GM18907 (cell line): ENCODE measurements around the gene BEAN1.
"Not testable (repeated sequence)": the region's sequence is repeated elsewhere in the genome, so short reads cannot be mapped to it uniquely, and the experiment has no call there.

ENCODE experiments used
- ATAC-seq: cut with Tn5 transposase; IDR thresholded peaks from one replicate; pipeline ENCODE4 v1.9.1; 2021; ENCODE audit warnings: mild to moderate bottlenecking, moderate library complexity; ENCODE audit not compliant: unreplicated experiment

The BEAN1 gene

DNA sequence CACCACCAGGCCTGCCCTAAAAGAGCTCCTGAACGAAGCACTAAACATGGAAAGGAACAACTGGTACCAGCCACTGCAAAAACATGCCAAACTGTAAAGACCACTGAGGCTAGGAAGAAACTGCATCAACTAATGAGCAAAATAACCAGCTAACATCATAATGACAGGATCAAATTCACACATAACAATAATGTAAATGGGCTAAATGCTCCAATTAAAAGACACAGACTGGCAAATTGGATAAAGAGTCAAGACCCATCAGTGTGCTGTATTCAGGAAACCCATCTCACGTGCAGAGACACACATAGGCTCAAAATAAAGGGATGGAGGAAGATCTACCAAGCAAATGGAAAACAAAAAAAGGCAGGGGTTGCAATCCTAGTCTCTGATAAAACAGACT, 70.8 kb downstream of the BEAN1 start:
- ATAC-seq: not testable (repeated sequence)

- ATAC-seq: not testable (repeated sequence)
These were observed 74.5 kb downstream of the BEAN1 start for GRCh38 chr16:66501563-66501962.

DNA sequence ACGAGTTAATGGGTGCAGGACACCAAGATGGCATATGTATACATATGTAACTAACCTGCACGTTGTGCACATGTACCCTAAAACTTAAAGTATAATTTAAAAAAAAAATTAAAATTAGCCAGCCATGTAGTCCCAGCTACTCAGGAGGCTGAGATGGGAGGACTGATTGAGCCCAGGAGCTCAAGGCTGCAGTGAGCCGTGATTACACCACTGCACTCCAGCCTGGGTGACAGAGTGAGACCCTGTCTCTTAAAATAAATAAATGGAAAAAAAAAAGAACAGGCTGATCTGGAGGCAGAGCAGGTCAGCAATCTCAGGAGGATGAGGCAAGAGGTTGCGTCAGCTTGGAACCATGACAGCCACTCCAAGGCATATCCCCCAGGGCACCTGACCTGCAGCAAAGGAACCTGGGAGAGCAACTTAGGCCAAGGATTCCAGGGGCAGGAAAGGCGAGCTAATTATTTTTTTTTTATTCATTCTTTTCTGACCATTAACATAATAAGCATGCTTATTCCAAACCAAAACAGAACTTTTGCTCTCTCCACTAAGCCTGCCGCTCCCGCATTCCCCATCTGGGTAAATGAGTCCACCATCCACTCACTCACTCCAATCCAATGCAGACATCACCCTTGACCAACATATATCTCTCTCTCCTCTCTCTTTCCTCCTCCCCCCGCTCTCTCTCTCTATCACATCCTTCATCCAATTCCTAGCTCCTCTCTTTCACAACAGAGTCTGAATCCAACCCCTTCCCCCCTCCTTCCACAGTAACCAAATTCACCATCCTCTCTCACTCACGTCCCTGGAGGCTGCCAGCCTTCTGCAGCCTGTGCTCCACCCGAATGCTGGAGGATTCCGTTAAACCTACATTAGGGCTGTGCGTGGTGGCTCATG, 75.2 kb downstream of the BEAN1 start:
- no peak for ATAC-seq

GRCh38 chr16:66503030-66503429, 75.9 kb downstream of the BEAN1 start:
- no peak for ATAC-seq

- no peak for ATAC-seq
These were observed 76.5 kb downstream of the BEAN1 start for GRCh38 chr16:66503612-66504011.

DNA sequence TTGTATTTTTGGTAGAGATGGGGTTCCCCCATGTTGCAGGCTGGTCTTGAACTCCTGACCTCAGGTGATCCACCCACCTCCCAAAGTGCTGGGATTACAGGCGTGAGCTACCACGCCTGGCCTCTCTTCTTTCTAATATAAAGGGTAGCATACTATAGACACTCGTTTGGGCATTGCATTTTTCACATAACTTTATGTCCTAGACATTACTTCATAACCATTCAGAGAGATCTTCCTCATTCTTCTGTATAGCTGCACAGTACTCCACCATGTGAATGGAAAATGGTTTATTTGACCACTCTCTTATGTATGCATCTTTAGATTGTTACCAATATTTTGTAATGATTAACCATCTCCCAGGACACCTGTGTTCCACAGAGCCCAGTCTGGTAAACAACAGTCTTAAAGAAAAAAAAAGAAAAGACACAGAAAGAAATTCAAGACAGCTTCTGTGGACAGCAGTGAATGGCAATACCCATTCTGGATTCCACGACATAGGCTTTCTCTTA, 80.7 kb downstream of the BEAN1 start:
- no peak for ATAC-seq

GRCh38 chr16:66508248-66508913, 81.3 kb downstream of the BEAN1 start:
- peak; percentile 55 for ATAC-seq

DNA sequence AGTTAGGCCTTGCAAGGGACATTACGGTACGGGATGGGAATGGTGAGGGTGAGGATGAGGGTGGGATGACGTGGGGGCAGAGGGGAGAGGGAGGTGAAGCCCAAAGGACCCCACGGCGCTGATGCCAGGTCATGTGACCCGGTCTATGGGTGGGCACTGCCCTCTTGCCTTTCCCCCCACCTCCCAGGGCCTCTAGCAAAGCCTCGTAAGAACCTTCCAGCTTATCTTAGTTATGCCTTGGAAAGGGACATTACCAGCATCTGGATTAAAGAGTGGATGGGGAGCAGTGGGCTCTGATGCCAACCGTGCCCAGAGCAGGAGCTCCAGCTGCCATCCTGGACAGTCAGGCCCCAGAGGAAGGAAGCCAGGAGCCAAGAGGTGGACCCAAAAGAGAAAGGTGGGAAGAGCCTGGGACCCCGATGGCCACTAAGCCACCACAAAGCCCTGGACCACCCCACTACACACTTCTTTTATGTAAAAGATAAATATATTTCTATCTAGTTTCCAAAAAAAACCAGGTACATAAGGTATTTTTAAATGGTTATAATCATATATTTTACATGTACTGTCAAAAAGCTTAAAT, 81.9 kb downstream of the BEAN1 start:
- no peak for ATAC-seq

DNA sequence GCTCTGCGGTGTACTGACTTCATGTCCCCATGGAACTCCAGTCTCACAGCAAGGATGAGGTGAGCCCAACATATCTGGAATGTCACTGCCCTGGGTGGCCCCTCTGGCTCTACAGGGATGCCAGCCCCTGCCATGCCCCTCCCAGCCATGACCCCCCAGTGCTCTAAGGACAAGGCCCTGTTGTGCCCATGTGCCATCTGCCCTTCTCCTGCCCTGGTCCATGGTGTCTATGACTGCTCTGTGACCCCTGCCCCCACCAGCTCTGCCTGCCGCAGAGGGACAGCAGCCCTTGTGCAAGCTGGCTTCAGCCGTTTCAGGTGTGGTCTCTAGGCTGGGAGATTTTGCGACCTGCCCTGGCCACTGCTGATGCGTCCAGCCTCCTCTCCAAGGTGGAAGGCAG, 82.5 kb downstream of the BEAN1 start:
- ATAC-seq: no peak

GRCh38 chr16:66510298-66510697, 83.2 kb downstream of the BEAN1 start:
- ATAC-seq: no peak

GRCh38 chr16:66510711-66511601, 83.9 kb downstream of the BEAN1 start:
- no peak for ATAC-seq

GRCh38 chr16:66511602-66512271, 84.6 kb downstream of the BEAN1 start:
- no peak for ATAC-seq

GRCh38 chr16:66512272-66513110, 85.4 kb downstream of the BEAN1 start:
- no peak for ATAC-seq

DNA sequence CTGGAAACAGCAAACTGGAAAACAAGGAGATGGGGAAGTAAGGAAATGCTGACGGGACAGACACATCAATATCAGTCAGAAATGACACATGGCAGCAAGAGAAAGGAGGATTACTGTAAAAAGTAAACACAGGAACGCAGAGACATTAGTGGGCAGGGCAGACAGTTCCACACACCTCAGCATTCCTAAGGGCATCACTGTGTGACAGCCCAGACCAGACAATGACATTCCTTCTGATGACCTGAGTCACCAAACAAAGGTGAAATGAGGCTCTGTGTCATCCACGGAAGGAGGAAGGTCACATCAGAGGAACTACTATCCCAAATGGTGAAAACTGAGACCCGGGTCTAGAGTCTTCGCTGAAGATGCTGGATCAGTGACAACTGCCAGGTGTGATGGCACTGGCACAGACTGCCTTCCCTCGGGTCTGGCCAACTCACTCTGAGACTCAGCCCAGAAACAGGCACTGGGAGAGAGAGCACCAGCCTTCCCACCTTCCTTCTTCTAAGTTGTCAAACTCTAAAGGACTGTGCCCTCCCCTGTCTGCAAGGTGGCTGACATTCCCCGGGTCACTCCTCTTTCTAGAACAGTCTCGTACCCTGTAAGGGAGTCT, 86.1 kb downstream of the BEAN1 start:
- ATAC-seq: no peak

DNA sequence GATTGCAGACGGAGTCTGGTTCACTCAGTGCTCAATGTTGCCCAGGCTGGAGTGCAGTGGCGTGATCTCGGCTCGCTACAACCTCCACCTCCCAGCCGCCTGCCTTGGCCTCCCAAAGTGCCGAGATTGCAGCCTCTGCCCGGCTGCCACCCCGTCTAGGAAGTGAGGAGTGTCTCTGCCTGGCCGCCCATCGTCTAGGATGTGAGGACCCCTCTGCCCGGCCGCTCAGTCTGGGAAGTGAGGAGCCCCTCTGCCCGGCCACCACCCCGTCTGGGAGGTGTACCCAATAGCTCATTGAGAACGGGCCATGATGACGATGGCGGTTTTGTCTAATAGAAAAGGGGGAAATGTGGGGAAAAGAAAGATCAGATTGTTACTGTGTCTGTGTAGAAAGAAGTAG, 87.3 kb downstream of the BEAN1 start:
- not testable (repeated sequence) for ATAC-seq

DNA sequence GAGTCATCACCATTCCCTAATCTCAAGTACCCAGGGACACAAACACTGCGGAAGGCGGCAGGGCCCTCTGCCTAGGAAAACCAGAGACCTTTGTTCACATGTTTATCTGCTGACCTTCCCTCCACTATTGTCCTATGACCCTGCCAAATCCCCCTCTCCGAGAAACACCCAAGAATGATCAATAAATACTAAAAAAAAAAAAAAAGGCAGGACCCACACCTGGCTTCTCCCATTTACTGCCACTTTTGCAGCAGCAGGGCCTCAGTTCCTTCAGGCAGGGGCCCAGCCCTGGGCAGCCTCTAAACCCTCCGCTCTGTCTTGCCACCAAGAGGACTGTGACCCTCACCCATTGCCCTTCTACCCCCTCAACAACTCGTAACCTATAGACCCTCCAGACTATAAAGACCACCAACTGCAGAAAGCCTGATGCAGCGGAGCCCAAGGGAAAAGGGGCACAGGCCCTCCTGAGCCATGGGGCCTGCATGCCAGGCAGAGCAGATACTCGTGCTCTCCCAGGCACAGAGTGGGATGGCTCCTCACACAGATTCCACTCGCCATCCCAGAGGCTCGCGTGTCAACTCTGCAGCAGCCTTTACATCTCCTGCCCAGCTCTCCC, 88.0 kb downstream of the BEAN1 start:
- not testable (repeated sequence) for ATAC-seq

GRCh38 chr16:66515596-66516508, 88.8 kb downstream of the BEAN1 start:
- ATAC-seq: no peak

DNA sequence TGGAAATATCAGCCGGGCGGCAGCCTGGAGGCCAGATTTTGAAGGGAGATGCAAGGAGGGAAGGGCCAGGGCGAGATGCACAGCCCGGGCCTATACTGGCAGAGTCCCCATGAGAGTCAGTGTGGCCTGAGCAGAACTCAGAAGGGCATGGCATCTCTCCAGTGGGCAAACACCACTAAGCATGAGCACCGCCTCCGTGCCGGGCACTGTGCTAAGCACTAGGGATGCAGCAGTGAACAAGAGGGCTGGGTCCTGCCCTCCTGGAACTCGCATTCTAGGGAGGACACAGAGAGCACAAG, 89.4 kb downstream of the BEAN1 start:
- no peak for ATAC-seq
